Stimulated activated naive CD8-positive, alpha-beta T cell treated with anti-CD3 and anti-CD28 coated beads, Interleukin-15, Interleukin-2, amounts not matched to agents 100 ng/mL and 50 ng/mL, for 24 hours (primary cell): ENCODE measurements around the gene COL6A1.

ENCODE experiments used
- H3K27ac Mint-ChIP-seq: one replicate; pipeline ENCODE4 v1.8.0; 2021; ENCODE audit warnings: mild to moderate bottlenecking, mixed read lengths
- H3K27me3 Mint-ChIP-seq: one replicate; pipeline ENCODE4 v1.8.0; 2021; ENCODE audit warnings: mixed read lengths
- H3K36me3 Mint-ChIP-seq: one replicate; pipeline ENCODE4 v1.8.0; 2021; ENCODE audit warnings: low read depth, mixed read lengths
- H3K4me1 Mint-ChIP-seq: one replicate; pipeline ENCODE4 v1.8.0; 2021; ENCODE audit warnings: low read depth, mixed read lengths
- H3K4me3 Mint-ChIP-seq: one replicate; pipeline ENCODE4 v1.8.0; 2021; ENCODE audit warnings: mild to moderate bottlenecking, mixed read lengths
- H3K9me3 Mint-ChIP-seq: one replicate; pipeline ENCODE4 v1.8.0; 2021; ENCODE audit warnings: mixed read lengths

COL6A1 gene

DNA sequence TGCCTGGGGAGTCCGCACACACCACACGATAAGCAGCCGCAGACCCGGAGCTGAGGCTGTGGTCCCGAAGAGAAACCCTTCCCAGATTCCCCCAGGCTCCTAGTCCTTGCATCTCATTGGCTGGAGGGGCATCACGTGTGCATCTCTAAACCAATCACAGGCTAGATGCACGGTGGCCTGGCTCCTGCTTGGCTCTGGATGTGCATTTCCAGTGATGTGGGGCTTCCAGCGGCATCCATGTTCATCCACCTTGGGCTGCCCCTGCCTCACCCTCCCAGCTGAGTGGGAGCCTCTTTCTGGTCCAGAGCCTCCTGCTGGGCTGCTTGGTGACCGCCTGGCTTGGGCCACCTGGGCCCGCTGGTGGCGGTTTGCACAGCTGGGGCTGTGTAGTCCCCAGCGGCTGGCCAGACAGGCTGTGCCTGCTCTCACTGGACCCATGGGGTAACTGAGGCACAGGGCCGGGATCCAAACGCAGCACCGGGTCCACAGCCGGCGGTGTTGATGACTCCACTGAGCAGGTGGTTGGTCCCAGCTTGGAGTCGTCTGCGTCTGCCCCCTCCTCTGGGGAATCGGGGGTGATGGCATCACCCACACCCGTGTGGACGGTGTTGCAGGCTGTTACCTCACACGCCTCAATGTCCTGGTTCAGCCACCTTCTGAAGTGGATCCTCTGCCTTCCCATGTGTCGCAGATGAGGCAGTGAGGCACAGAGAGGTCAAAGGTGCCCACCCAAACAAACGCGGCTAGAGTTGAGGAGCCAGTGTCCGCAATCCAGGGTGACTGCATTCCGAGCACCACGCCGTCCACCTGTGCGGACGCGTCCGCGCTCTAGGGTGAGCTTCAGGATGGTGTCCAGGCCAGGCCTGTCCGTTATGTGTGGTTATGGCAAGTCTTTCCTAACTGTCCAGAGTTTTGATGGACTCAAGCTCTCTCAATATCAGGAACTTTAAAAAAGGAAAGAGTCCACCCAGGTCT lies 41.3 kb downstream of the COL6A1 start:
- no peak overlapping the region for H3K4me3 Mint-ChIP-seq
- H3K4me1 Mint-ChIP-seq, result peaks cover 11% of the 10 kb centered on the region
- H3K36me3 Mint-ChIP-seq, result no peaks in the 10 kb centered on the region
- H3K27ac Mint-ChIP-seq, result no peak overlapping the region
- H3K27me3 Mint-ChIP-seq, result peaks cover 45% of the 10 kb centered on the region
- no peaks in the 10 kb centered on the region for H3K9me3 Mint-ChIP-seq

DNA sequence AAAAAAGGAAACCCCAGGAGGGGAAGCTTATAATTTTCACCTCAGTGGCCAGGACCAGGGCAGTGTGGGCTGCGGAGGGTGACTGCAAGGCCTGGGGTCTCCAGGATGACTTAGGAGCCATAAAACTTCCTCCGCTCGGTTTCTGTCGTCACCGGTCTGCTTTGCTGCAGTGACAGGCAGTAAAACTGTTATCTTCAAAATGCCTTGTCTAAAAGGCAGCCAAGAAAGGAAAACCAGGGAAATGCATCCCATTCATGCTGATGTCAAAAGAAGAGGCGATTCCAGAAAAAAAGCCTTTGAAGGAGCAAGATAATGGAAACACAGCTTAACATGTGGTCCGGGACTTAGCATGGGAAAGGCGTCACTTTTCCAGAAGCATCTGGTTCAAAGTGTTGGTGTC lies 42.0 kb downstream of the COL6A1 start:
- Mint-ChIP-seq H3K27me3 (peaks cover 39% of the 10 kb centered on the region), H3K36me3 (no peaks in the 10 kb centered on the region), H3K4me3 (no peak overlapping the region), H3K4me1 (peaks cover 11% of the 10 kb centered on the region), H3K9me3 (no peaks in the 10 kb centered on the region), H3K27ac (no peak overlapping the region)

GRCh38 chr21:46024141-46024540 lies 42.6 kb downstream of the COL6A1 start:
- H3K4me3 Mint-ChIP-seq, result no peak overlapping the region
- H3K36me3 Mint-ChIP-seq, result no peaks in the 10 kb centered on the region
- peaks cover 35% of the 10 kb centered on the region for H3K27me3 Mint-ChIP-seq
- peaks cover 3% of the 10 kb centered on the region for H3K9me3 Mint-ChIP-seq
- H3K27ac Mint-ChIP-seq, result no peak overlapping the region
- H3K4me1 Mint-ChIP-seq, result peaks cover 14% of the 10 kb centered on the region

DNA sequence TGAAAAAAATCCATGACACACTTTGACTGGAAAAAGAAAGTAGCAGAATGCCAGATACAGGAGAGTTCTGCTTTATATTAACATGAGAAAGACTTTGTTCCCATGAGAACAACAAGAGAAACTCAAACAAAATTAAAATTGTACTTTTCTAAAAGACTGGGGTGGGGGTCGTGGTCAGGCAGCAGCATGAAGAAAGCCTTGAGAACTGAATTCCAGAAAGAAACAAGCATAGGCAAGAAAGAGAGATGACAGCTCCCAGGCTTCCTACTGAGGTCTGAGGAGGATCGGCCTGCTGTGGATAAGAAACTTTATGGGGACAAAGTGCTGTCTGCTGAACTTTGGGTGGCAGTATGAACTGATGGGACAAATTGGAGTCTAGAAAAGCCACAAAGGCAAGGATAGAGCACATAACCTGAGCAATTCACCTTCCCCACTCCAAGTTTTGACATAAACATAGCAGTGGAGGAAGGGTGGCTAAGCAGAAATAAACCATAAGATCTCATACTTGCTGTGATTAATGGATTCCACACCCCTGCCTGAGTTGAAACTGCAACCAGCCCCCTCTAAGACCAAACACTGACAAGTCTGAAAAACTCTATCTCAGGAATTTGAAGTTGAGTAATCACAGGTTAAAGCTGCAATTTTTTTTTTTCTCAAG lies 43.7 kb downstream of the COL6A1 start:
- peaks cover 14% of the 10 kb centered on the region for H3K9me3 Mint-ChIP-seq
- no peak overlapping the region for H3K4me3 Mint-ChIP-seq
- H3K27ac Mint-ChIP-seq, result no peak overlapping the region
- no peaks in the 10 kb centered on the region for H3K36me3 Mint-ChIP-seq
- peaks cover 19% of the 10 kb centered on the region for H3K4me1 Mint-ChIP-seq
- H3K27me3 Mint-ChIP-seq, result peaks cover 26% of the 10 kb centered on the region

DNA sequence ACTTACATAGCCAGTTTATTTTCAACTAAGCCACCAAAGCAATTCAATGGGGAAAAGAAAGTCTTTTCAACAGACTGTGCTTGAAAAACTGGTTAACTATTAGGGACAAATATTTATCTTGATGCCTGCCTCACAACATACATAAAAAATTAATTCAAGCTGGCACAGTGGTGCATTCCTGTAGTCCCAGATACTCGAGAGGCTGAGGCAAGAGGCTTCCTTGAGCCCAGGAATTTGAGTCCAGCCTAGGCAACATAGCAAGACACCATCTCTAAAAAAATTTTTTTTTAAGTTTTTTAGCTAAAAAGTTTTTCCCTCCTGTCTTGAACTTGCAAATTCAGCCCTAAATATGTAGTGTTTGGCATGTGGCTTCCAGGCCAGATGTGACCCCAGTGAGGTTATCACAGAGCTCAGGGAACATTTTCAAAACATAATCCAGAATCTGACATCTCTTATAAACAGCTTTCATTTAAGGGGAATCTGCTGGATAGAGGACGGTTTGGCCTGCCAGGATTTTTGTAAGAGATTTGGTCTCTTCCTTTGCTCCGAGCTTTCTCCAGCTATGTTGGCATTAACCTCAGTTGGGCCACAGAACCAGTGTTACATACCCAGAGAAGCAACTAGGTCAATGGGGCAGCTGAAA lies 46.4 kb downstream of the COL6A1 start:
- Mint-ChIP-seq H3K27me3 (peaks cover 21% of the 10 kb centered on the region), H3K4me1 (peaks cover 27% of the 10 kb centered on the region), H3K4me3 (no peak overlapping the region), H3K9me3 (peaks cover 16% of the 10 kb centered on the region), H3K36me3 (no peaks in the 10 kb centered on the region), H3K27ac (no peak overlapping the region)

DNA sequence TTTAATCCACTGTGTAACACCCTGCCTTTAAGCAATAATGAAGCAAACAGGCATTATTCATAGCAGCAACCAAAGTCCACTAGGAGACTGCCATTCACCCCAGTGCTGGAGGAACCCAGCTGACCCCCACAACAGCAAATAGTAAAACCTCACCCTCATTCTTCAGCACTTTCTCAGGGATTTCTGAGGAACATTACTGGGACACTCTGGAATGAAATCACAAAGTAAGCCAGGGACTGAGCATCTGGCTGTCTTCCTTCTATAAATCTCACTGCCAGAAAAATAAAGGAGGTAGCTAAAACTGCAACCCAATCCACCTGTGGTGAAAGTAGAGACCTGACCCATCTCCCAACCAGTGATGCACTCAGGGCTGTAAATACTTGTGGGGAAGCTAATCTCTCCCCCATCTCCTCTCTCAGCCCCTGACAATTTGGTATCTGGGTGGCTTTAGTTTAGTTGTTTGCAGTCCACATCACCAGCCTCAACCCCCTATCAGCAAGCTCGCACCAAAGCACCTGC lies 47.1 kb downstream of the COL6A1 start:
- Mint-ChIP-seq H3K4me1 (peaks cover 27% of the 10 kb centered on the region), H3K4me3 (no peak overlapping the region), H3K36me3 (no peaks in the 10 kb centered on the region), H3K27me3 (peaks cover 18% of the 10 kb centered on the region), H3K9me3 (peaks cover 16% of the 10 kb centered on the region), H3K27ac (no peak overlapping the region)

- H3K27ac Mint-ChIP-seq, result no peak overlapping the region
Observed at GRCh38 chr21:46029186-46029924, 47.8 kb downstream of the COL6A1 start.

DNA sequence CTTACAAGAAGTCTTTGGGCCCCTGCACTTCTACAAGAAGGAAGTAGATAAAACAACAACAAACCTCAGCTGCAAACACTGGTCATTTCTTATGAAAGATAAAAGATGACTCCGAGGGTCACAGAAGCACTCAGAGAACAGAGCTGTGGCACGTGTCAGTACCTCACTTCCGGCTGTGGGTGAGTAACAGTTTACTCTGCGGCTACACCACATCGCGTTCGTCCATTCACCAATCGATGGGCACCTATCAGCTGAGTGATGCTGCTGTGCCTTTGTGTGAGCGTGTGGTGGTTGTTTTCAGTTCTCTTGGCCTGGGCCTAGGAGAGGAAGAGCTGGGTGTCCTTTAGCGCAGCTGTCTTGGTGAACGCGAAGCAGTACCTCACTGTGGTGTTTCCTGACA lies 49.9 kb downstream of the COL6A1 start:
- H3K27ac Mint-ChIP-seq, result no peak overlapping the region
- no peaks in the 10 kb centered on the region for H3K36me3 Mint-ChIP-seq
- H3K27me3 Mint-ChIP-seq, result peaks cover 3% of the 10 kb centered on the region
- H3K9me3 Mint-ChIP-seq, result peaks cover 16% of the 10 kb centered on the region
- H3K4me3 Mint-ChIP-seq, result no peak overlapping the region
- peaks cover 16% of the 10 kb centered on the region for H3K4me1 Mint-ChIP-seq

More at GRCh38 chr21:46029186-46029924, 47.8 kb downstream of the COL6A1 start:
- peaks cover 16% of the 10 kb centered on the region for H3K9me3 Mint-ChIP-seq
- peaks cover 11% of the 10 kb centered on the region for H3K27me3 Mint-ChIP-seq
- no peak overlapping the region for H3K4me3 Mint-ChIP-seq
- peaks cover 27% of the 10 kb centered on the region for H3K4me1 Mint-ChIP-seq
- H3K36me3 Mint-ChIP-seq, result no peaks in the 10 kb centered on the region

DNA sequence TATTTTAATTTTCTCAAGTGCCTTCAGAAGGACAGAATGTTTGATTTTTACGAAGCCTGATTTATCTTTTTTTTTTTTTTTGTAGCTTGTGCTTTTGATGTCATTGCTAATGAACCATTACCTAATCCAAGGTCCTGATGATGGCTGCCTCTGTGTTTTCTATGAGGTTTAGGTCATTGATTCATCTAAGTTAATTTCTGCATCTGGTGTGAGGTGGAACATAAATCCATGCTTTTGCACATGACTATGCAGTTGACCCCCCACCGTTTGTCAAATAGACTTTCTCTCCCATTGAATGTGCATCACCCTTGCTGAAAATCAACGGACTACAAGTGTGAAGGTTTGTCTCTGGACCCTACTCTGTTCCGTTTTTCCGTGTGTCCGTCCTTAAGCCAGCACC lies 50.5 kb downstream of the COL6A1 start:
- Mint-ChIP-seq H3K4me1 (peaks cover 16% of the 10 kb centered on the region), H3K36me3 (no peaks in the 10 kb centered on the region), H3K4me3 (no peak overlapping the region), H3K9me3 (peaks cover 16% of the 10 kb centered on the region), H3K27me3 (peaks cover 3% of the 10 kb centered on the region), H3K27ac (no peak overlapping the region)

DNA sequence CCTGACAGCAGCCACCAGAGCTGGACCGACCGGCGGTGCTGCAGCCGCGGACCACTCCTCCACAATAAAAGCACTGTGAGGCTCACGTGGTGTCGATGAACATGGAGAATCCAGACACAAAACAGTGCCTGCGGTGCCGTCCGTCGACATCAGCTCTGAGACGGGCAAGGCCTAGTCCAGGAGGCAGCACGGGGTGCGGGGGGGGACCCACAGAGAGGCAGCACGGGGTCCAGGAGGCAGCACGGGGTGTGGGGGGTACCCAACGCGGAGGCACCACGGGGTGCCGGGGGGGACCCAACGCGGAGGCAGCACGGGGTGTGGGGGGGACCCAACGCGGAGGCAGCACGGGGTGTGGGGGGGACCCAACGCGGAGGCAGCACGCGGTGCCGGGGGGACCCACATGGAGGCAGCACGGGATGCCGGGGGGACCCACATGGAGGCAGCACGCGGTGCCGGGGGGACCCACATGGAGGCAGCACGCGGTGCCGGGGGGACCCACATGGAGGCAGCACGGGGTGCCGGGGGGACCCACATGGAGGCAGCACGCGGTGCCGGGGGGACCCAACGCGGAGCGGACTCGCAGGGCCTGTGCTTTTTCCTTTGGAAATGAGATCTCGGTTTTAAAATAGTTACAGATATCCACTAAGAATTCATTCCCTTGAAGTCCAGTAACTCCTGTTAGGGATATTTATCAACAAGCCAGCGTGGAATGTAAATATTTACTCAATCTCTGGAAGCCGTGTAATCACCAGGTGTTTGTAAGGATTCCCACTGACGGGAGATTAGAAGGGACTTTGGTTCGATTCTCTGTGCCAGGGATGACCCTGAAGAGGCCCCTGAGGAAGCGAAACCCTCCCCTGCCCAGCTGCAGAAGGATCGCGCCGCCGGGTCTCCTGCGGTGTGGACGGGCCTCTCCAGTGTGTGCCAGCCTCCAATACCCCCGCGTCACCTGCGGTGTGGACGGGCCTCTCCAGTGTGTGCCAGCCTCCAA lies 52.1 kb downstream of the COL6A1 start:
- Mint-ChIP-seq H3K4me1 (peaks cover 16% of the 10 kb centered on the region), H3K4me3 (no peak overlapping the region), H3K36me3 (no peaks in the 10 kb centered on the region), H3K27ac (no peak overlapping the region), H3K27me3 (no peaks in the 10 kb centered on the region), H3K9me3 (peaks cover 16% of the 10 kb centered on the region)

DNA sequence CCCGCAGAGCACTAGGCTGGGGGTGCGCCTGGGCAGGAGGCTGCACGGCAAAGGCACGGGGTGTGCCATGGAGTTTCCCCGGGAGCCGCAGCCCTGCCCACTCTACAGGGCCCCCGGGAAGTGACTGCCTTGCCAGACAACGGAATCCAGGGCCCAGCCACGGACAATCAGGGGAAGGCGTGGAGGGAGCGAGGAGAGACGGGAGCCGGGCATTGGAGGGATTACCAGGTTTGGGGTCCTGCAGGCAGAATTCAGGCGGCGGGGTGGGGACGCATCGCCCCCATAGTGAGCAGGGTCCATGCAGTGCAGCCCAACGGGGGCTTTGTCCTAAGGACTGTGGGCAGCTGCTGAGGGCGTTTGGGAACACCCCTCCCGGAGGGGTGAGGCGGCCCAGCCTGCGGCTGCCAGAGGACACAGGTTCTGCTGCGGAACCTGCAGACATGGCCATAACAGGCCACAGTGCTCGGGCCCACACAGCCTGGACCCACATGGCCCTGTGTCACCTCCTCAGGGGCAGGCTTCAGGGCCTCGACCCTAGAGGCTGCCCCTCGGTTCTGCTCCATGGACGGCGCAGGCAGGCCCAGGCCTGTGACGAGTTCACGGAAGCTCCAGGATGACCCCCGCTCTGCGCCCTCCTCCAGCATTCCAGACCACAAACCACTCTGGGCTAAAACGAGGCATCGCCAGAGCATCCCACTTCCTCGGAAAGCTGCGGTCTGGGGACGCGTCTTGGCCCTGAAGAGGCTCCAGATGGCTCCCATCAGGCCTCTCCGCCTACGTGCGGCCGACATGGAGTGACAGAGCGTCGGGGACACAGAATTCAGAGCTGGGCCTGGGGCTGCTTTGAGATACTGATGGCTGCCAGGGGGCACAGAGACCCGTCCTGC lies 54.5 kb downstream of the COL6A1 start:
- Mint-ChIP-seq H3K9me3 (no peaks in the 10 kb centered on the region), H3K36me3 (no peaks in the 10 kb centered on the region), H3K4me3 (no peak overlapping the region), H3K27ac (no peak overlapping the region), H3K4me1 (peaks cover 14% of the 10 kb centered on the region), H3K27me3 (no peaks in the 10 kb centered on the region)

- no peak overlapping the region for H3K27ac Mint-ChIP-seq
- H3K9me3 Mint-ChIP-seq, result no peaks in the 10 kb centered on the region
- H3K4me1 Mint-ChIP-seq, result peaks cover 11% of the 10 kb centered on the region
- no peak overlapping the region for H3K4me3 Mint-ChIP-seq
- H3K27me3 Mint-ChIP-seq, result peaks cover 2% of the 10 kb centered on the region
- no peaks in the 10 kb centered on the region for H3K36me3 Mint-ChIP-seq
Observed at GRCh38 chr21:46036696-46037330, 55.2 kb downstream of the COL6A1 start.
